Measurements from ENCODE around the gene ATXN7L2.

Gene ATXN7L2

DNA sequence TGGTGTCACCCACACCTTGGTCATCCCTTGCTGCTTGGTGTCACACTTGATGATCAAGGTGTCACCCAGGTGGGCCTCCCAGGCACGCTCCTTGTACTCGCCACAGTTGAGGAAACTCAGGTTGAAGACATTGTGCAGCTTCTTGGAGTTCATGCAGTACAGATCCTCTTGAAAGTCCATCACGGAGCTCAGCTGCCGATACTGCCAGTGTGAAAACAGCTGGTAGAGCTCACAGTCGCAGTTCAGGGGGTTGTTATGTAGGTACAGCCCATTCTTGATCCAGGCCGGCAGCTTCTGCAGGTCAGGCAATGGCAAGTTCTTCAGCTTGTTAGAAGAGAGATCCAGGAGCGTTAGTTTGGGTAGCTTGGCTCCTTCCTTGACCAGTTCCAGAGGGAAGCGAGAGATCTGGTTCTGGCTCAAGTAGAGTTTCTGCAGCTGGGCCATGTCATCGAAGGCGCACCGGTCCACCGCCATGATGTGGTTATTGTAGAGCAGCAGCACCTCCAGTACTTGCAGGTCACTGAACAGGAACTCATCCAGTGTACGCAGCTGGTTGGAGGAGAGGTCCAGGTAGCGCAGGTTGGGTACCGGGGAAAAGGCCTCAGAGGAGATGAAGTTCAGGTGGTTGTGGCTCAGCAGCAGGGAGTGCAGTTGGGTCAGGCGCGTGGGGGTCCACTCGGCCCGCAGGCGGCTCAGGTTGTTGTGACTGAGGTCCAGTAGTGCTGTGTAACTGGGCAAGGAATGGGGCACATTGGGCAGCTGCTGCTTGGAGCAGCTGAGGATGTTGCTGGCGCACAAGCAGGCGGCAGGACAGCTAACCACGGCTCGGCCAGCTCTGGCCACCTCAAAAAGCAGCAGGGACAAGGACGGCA, 24.5 kb downstream of the ATXN7L2 start:
- Histone ChIP-seq H3K9ac (ENCODE audit: low read length in 2 of 2) (no peak overlapping the region), H3K4me3 (ENCODE audit: low read length in 2 of 2) (peak overlapping the region; percentile 78 to 88), H3K4me1 (ENCODE audit: control insufficient read depth, insufficient read depth, low read length) (peaks cover 32% of the 10 kb centered on the region), H3K27ac (ENCODE audit: low read length) (no peak overlapping the region), H3K36me3 (ENCODE audit: control insufficient read depth in 2 of 2, insufficient read depth in 2 of 2, low read length in 2 of 2) (peaks cover 7 to 9% of the 10 kb centered on the region in 2 donors), H3K27me3 (ENCODE audit: control insufficient read depth in 1 of 2, insufficient read depth in 2 of 2, low read length in 2 of 2) (no peaks in the 10 kb centered on the region), H3K9me3 (ENCODE audit: control insufficient read depth in 2 of 2, low read length in 2 of 2) (no peaks in the 10 kb centered on the region)

DNA sequence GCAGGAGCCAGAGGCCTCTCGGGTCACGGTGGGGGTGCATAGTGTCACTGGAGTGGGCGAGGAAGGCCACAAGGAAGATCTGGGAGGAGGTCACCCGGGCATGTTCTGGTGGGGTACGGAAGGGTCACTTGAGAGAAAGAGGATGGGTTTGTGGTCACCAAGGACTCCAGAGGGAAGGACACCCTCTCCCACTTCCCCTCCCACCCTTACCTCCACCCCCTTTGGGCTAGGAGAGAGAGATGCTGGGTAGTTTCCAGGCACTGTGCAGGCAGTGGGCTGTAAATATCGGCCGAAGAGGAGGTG, 25.1 kb downstream of the ATXN7L2 start:
- H3K4me3 ChIP-seq (ENCODE audit: low read length in 2 of 2): peak overlapping the region; percentile 78 to 88
- peaks cover 32% of the 10 kb centered on the region for H3K4me1 ChIP-seq (ENCODE audit: control insufficient read depth, insufficient read depth, low read length)
- peak overlapping the region; percentile 74 for H3K9ac ChIP-seq (ENCODE audit: low read length in 2 of 2)
- no peak overlapping the region for H3K27ac ChIP-seq (ENCODE audit: low read length)
- H3K27me3 ChIP-seq (ENCODE audit: control insufficient read depth in 1 of 2, insufficient read depth in 2 of 2, low read length in 2 of 2): no peaks in the 10 kb centered on the region
- H3K9me3 ChIP-seq (ENCODE audit: control insufficient read depth in 2 of 2, low read length in 2 of 2): no peaks in the 10 kb centered on the region
- H3K36me3 ChIP-seq (ENCODE audit: control insufficient read depth in 2 of 2, insufficient read depth in 2 of 2, low read length in 2 of 2): peaks cover 7 to 9% of the 10 kb centered on the region in 2 donors

DNA sequence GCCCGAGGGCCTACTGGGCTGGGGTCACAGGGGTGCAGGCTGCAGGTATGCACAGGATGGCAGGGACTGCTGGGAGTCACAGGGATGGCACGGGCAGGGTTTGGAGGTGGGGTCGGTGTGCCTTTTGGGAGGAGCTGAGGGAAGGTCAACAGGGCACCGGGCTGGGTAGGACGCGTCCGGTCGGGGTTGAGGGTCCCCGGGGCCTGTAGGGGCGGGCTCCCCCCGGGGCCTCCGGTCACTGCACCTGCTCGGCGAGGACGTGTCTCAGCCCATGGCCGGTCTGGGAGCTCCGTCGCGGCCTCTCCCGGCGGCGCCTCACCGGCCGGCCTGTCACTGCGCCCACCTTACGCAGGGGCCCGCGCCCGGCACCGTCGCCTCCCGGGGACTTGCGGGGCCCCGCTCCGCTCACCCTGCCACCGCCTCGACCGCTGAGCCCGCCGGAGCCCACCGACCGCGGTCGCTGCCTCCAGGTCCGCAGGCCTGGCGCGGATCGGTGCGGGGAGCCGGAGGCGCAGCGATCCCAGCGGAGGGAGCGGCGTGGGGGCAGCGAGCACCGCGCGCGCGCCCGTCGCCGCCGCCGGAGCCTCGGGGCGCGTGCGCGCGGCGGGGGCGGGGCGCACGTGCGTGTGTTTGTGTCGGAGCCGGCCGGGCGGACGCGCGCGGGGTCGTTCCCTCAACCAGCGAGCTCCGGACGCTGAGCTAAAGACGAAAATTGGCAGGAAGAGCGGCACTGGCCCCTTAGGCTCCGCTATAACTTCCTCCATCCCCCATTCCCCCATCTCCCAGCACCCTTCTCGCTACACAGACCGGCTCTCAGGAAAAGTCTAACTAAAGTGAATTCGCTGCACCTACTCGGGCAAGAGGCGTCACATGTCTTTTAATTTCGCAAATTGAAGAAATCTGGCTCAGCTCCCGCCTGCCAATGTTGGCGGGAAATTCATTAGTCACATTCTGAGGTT, 25.8 kb downstream of the ATXN7L2 start, which contains the start of gene AMIGO1:
AMIGO1 (minus strand) TSS at position 552 of the 959 bp plus-strand sequence. CDS start 815 bp downstream, outside the sequence.
- Histone ChIP-seq H3K9ac (ENCODE audit: low read length in 2 of 2) (peak within 1 kb of the TSS; percentile 74 to 81), H3K27me3 (ENCODE audit: control insufficient read depth in 1 of 2, insufficient read depth in 2 of 2, low read length in 2 of 2) (no peaks in the 10 kb centered on the region), H3K27ac (ENCODE audit: low read length) (peak within 1 kb of the TSS; percentile 11), H3K4me1 (ENCODE audit: control insufficient read depth, insufficient read depth, low read length) (peaks cover 32% of the 10 kb centered on the region), H3K4me3 (ENCODE audit: low read length in 2 of 2) (peak within 1 kb of the TSS; percentile 88 to 91), H3K36me3 (ENCODE audit: control insufficient read depth in 2 of 2, insufficient read depth in 2 of 2, low read length in 2 of 2) (peaks cover 7 to 9% of the 10 kb centered on the region in 2 donors), H3K9me3 (ENCODE audit: control insufficient read depth in 2 of 2, low read length in 2 of 2) (no peaks in the 10 kb centered on the region)

DNA sequence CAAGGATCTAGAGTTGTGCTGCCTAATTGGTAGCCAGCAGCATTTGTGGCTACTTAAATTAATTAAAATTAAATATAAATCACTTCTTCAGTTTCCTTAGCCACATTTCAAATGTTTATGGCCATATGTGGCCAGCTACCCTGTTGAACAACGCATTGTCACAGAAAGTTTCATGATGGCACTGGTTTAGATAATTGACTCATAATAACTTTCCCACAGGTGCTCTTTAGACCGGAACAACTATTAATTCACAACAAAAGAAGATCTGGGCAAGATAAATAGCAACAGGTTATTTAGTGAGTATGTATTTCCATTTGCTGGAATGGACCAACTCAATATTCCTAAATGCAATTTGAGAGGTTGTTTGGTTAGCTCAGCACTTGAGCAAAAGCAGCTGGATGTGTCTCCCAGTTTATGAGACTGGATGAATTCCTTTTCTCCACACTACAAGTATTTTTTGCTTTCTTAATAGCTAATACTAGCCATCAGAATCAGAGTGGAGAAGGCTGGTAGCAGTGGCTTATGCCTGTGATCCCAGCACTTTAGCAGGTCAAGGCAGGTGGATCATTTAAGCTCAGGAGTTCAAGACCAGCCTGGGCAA, 29.5 kb downstream of the ATXN7L2 start:
- H3K9ac ChIP-seq (ENCODE audit: low read length in 2 of 2): no peak overlapping the region
- H3K27me3 ChIP-seq (ENCODE audit: control insufficient read depth in 1 of 2, insufficient read depth in 2 of 2, low read length in 2 of 2): no peaks in the 10 kb centered on the region
- no peak overlapping the region for H3K4me3 ChIP-seq (ENCODE audit: low read length in 2 of 2)
- peaks cover 0 to under 1% of the 10 kb centered on the region in 2 donors for H3K36me3 ChIP-seq (ENCODE audit: control insufficient read depth in 2 of 2, insufficient read depth in 2 of 2, low read length in 2 of 2)
- H3K27ac ChIP-seq (ENCODE audit: low read length): no peak overlapping the region
- no peaks in the 10 kb centered on the region for H3K9me3 ChIP-seq (ENCODE audit: control insufficient read depth in 2 of 2, low read length in 2 of 2)
- peaks cover 19% of the 10 kb centered on the region for H3K4me1 ChIP-seq (ENCODE audit: control insufficient read depth, insufficient read depth, low read length)

DNA sequence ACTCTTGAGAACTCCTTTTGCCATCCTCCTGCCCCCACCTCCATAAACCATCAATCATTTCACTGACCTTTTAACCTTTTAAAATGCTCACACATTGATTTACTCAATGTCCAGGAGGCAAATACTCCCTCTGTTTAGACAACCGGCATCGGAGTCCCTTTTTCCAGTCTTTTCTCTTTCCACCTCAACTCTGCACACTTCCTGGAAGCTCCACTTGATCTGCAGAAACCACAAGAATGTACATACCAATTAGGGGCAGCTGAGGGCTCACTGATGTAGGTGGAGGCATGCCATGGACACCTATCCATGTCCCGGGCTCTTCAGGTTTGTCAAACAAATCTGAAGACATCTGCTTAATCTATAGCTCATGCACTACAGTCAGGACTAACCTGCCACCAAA, 31.1 kb downstream of the ATXN7L2 start:
- H3K27ac ChIP-seq (ENCODE audit: low read length): no peak overlapping the region
- no peaks in the 10 kb centered on the region for H3K36me3 ChIP-seq (ENCODE audit: control insufficient read depth in 2 of 2, insufficient read depth in 2 of 2, low read length in 2 of 2)
- H3K4me3 ChIP-seq (ENCODE audit: low read length in 2 of 2): no peak overlapping the region
- peaks cover 7% of the 10 kb centered on the region for H3K4me1 ChIP-seq (ENCODE audit: control insufficient read depth, insufficient read depth, low read length)
- H3K27me3 ChIP-seq (ENCODE audit: control insufficient read depth in 1 of 2, insufficient read depth in 2 of 2, low read length in 2 of 2): no peaks in the 10 kb centered on the region
- H3K9ac ChIP-seq (ENCODE audit: low read length in 2 of 2): no peak overlapping the region
- no peaks in the 10 kb centered on the region for H3K9me3 ChIP-seq (ENCODE audit: control insufficient read depth in 2 of 2, low read length in 2 of 2)

DNA sequence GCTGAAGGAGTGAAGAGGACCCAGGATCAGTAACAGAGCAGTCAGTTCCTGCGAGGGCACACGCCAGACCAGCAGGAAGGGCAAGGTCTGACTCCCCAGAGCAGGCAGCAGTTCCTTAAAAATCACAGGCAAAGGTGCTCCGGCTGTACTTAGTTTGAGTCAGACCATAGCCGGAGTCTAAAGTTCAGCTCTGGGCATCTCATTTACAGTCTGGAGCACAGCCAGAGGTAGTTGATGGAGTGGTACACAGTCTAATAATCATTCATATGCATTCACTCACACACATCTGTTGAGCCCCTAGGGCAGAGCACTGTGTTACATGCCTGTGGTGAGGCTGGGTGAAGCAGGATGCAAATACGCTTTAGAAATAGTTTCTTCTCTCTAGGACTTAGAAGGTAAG, 33.2 kb downstream of the ATXN7L2 start:
- H3K4me1 ChIP-seq (ENCODE audit: control insufficient read depth, insufficient read depth, low read length): no peaks in the 10 kb centered on the region
- no peak overlapping the region for H3K9ac ChIP-seq (ENCODE audit: low read length in 2 of 2)
- H3K27ac ChIP-seq (ENCODE audit: low read length): no peak overlapping the region
- H3K4me3 ChIP-seq (ENCODE audit: low read length in 2 of 2): no peak overlapping the region
- H3K9me3 ChIP-seq (ENCODE audit: control insufficient read depth in 2 of 2, low read length in 2 of 2): no peaks in the 10 kb centered on the region
- H3K36me3 ChIP-seq (ENCODE audit: control insufficient read depth in 2 of 2, insufficient read depth in 2 of 2, low read length in 2 of 2): no peaks in the 10 kb centered on the region
- H3K27me3 ChIP-seq (ENCODE audit: control insufficient read depth in 1 of 2, insufficient read depth in 2 of 2, low read length in 2 of 2): peaks cover 0 to 2% of the 10 kb centered on the region in 2 donors

DNA sequence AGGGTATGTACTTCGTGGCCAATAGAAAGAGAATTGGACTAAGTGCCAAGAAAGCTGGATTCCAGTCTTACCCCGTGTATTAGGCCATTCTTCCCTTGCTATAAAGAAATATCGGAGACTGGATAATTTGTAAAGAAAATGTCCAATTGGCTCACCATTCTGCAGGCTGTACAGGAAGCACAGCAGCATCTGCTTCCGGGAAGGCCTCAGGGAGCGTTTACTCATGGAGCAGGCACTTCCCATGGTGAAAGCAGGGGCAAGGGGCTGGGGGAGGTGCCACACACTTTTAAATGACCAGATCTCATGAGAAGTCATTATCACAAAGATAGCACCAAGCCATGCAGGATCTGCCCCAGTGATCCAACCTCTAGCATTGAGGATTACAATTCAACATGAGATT, 33.6 kb downstream of the ATXN7L2 start:
- H3K27me3 ChIP-seq (ENCODE audit: control insufficient read depth in 1 of 2, insufficient read depth in 2 of 2, low read length in 2 of 2): peaks cover 0 to 2% of the 10 kb centered on the region in 2 donors
- no peak overlapping the region for H3K4me3 ChIP-seq (ENCODE audit: low read length in 2 of 2)
- no peak overlapping the region for H3K9ac ChIP-seq (ENCODE audit: low read length in 2 of 2)
- no peaks in the 10 kb centered on the region for H3K36me3 ChIP-seq (ENCODE audit: control insufficient read depth in 2 of 2, insufficient read depth in 2 of 2, low read length in 2 of 2)
- H3K27ac ChIP-seq (ENCODE audit: low read length): no peak overlapping the region
- H3K9me3 ChIP-seq (ENCODE audit: control insufficient read depth in 2 of 2, low read length in 2 of 2): no peaks in the 10 kb centered on the region
- no peaks in the 10 kb centered on the region for H3K4me1 ChIP-seq (ENCODE audit: control insufficient read depth, insufficient read depth, low read length)

DNA sequence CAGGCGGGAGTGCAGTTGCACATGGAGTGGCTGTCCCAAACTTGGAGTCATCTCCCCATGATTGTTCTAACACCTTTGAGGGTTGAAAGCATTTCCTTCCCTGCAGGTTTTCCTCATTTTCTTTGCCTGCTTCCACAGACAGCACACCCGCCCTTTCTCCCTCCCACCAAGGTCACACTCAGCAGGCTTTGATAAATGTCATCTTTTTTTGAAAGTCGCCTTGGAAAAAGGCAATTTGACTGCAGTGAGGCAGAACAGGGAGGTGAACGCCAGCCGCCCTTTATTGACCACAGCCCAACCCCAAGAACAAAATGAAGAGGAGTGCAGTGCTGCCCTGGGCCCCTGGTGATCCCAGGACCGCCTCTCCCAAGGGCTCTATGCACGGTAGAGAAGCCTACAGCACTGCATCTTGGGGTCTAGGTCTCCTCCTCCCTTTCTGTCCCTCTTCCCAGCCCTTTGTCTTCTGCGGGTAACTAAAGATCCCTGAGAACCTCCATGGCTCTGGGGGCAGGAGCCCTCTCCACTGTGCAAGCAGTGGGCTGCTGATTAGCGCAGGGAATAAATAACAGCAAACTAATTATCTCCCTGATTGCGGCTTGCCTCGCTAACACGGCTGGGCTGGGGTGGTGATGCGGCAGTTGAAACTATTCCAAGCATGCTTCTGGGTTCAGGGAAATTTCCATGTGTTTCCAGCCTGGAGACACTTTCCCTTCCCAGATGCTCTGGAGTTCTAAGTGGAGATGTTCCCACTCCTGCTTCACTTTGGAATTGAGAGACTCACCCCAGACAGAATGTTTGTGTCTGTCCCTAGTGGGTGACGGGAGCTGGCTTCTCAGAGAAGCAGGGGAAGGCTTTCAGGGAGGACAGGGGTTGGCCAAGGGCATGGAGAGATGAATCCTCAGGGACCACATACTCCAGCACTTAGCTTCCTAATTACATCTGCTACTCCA, 37.6 kb downstream of the ATXN7L2 start:
- Histone ChIP-seq H3K27ac (ENCODE audit: low read length) (no peak overlapping the region), H3K4me1 (ENCODE audit: control insufficient read depth, insufficient read depth, low read length) (no peaks in the 10 kb centered on the region), H3K36me3 (ENCODE audit: control insufficient read depth in 2 of 2, insufficient read depth in 2 of 2, low read length in 2 of 2) (no peaks in the 10 kb centered on the region), H3K9me3 (ENCODE audit: control insufficient read depth in 2 of 2, low read length in 2 of 2) (no peaks in the 10 kb centered on the region), H3K4me3 (ENCODE audit: low read length in 2 of 2) (no peak overlapping the region), H3K27me3 (ENCODE audit: control insufficient read depth in 1 of 2, insufficient read depth in 2 of 2, low read length in 2 of 2) (peaks cover 0 to 4% of the 10 kb centered on the region in 2 donors), H3K9ac (ENCODE audit: low read length in 2 of 2) (no peak overlapping the region)

DNA sequence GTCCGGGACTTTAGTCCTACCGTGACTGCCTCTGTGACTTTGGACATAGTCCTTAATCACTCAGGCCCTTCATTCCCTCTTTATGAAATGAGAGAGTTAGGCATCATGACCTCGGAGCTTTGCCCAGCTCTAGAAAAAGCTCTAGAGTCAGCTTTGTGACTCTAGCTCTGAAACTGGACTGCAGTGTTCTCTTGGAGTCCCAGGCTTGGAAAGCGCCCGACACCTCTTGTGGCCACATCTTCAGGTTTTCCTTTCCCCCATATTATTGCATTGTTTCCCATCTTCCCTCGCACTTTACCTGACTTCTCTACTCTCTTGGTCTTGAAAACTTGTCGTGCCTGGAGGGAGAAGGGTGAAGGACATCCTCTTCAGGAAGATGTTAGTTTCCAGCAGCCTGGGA, 38.3 kb downstream of the ATXN7L2 start:
- Histone ChIP-seq H3K27ac (ENCODE audit: low read length) (no peak overlapping the region), H3K27me3 (ENCODE audit: control insufficient read depth in 1 of 2, insufficient read depth in 2 of 2, low read length in 2 of 2) (peaks cover 0 to 4% of the 10 kb centered on the region in 2 donors), H3K36me3 (ENCODE audit: control insufficient read depth in 2 of 2, insufficient read depth in 2 of 2, low read length in 2 of 2) (no peaks in the 10 kb centered on the region), H3K9ac (ENCODE audit: low read length in 2 of 2) (no peak overlapping the region), H3K9me3 (ENCODE audit: control insufficient read depth in 2 of 2, low read length in 2 of 2) (no peaks in the 10 kb centered on the region), H3K4me1 (ENCODE audit: control insufficient read depth, insufficient read depth, low read length) (no peaks in the 10 kb centered on the region), H3K4me3 (ENCODE audit: low read length in 2 of 2) (no peak overlapping the region)

DNA sequence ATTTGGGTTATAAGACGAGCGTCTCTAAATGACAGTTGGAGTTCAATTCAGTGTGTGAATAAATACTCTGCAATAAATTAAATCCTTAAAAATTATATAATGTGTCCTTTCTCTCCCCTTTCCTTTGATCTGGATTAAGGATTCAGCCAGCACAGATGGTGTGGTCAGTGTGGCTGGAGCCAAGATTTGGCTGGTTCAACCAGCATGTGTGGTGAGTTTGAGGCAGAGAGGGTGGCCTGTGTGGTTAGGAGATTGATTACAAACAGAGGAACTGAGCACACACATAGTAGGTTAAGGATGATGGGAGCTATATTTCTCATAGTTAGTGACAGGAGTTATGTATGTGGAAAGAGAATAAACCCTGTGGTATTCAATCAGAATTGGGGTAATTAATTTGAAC, 40.0 kb downstream of the ATXN7L2 start:
- Histone ChIP-seq H3K9ac (ENCODE audit: low read length in 2 of 2) (no peak overlapping the region), H3K27me3 (ENCODE audit: control insufficient read depth in 1 of 2, insufficient read depth in 2 of 2, low read length in 2 of 2) (peaks cover 0 to 4% of the 10 kb centered on the region in 2 donors), H3K4me1 (ENCODE audit: control insufficient read depth, insufficient read depth, low read length) (no peaks in the 10 kb centered on the region), H3K9me3 (ENCODE audit: control insufficient read depth in 2 of 2, low read length in 2 of 2) (no peaks in the 10 kb centered on the region), H3K36me3 (ENCODE audit: control insufficient read depth in 2 of 2, insufficient read depth in 2 of 2, low read length in 2 of 2) (no peaks in the 10 kb centered on the region), H3K4me3 (ENCODE audit: low read length in 2 of 2) (no peak overlapping the region), H3K27ac (ENCODE audit: low read length) (no peak overlapping the region)
